Parathyroid adenoma (tissue), 2 donors: ENCODE data around the gene DNAJB5.

Source experiments
- H2AFZ ChIP-seq: fragments of 300-600 bp; sonication (generic); one replicate; pipeline ENCODE4 v1.7.0; 2017; ENCODE audit warnings: antibody characterized with exemption, mild to moderate bottlenecking
- H3K27ac ChIP-seq: fragments of 300-600 bp; sonication (generic); one replicate; pipeline ENCODE4 v1.7.0; 2017
- H3K27me3 ChIP-seq: fragments of 300-600 bp; sonication (generic); one replicate; pipeline ENCODE4 v1.7.0; 2017; ENCODE audit warnings: low read length; ENCODE audit not compliant: control insufficient read depth, insufficient read depth
- H3K36me3 ChIP-seq: fragments of 300-600 bp; sonication (generic); one replicate; pipeline ENCODE4 v1.7.0; 2017; ENCODE audit warnings: low read length; ENCODE audit not compliant: control insufficient read depth, insufficient read depth
- H3K4me1 ChIP-seq: fragments of 300-600 bp; sonication (generic); one replicate; pipeline ENCODE4 v1.7.0; 2017; ENCODE audit warnings: control low read depth
- H3K4me2 ChIP-seq: fragments of 300-600 bp; sonication (generic); one replicate; pipeline ENCODE4 v1.7.0; 2017; ENCODE audit warnings: low read length
- H3K4me3 ChIP-seq: fragments of 300-600 bp; sonication (generic); one replicate; pipeline ENCODE4 v1.7.0; 2017; ENCODE audit warnings: low read depth, low read length
- H3K79me2 ChIP-seq: fragments of 300-600 bp; sonication (generic); one replicate; pipeline ENCODE4 v1.7.0; 2017; ENCODE audit warnings: control low read depth
- H3K9ac ChIP-seq: fragments of 300-600 bp; sonication (generic); one replicate; pipeline ENCODE4 v1.7.0; 2017; ENCODE audit warnings: mild to moderate bottlenecking
- H3K9me3 ChIP-seq: fragments of 300-600 bp; sonication (generic); one replicate; pipeline ENCODE4 v1.7.0; 2017; ENCODE audit warnings: low read length; ENCODE audit not compliant: control insufficient read depth
- CTCF ChIP-seq: fragments of 300-600 bp; sonication (generic); IDR thresholded peaks from one replicate; pipeline ENCODE4 v1.7.0; 2017; ENCODE audit warnings: antibody characterized with exemption, mild to moderate bottlenecking
- donor health status: primary hyperparathyroidism.

The DNAJB5 gene

DNA sequence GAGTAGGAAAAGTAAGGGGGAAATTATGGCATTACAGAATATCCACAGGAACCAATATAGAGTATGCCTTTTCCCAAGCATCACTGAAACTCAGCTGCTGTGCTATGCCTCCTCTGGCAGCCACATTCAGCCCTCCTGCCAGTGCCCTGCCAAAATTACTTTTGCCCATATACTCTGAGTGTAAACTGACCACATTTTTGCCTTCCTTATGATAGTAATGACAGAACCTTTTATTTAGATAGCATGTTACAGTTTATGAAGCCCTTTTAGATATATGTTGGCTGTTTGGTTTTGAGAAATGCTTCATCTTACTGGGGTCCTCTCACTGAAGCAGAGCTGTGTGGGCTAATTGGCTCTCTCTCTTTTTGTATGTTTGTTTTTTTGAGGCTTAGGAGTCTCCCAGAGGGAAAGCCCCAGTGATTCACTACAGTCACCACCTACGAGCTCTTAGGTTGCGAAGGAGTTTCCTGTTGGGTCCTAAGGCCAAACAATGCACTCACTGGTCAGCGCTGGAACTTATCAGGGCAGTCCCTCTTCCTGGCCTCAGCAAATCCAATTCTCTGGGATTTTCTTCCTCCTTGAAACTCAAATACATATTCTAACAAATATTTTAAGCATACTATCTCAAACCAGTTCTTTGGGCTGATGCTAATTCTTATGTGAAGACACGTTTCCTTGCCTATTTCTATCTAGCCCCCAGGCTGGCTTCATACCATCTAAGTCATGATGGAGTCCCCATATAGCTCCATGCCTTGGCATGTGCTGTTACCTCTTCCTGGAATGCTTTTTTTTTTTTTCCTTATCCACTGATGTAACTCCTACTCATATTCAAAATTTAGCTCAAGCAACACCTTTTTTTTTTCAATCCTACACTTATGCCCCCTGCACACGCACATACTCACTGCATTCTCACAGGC is 27.7 kb upstream of the DNAJB5 start:
- no peaks in the 10 kb centered on the region for H3K4me1 ChIP-seq
- no peak overlapping the region for H3K4me3 ChIP-seq
- H3K27me3 ChIP-seq, result no peaks in the 10 kb centered on the region
- no peak for TF ChIP-seq CTCF
- H3K79me2 ChIP-seq, result no peaks in the 10 kb centered on the region
- H2AFZ ChIP-seq, result no peak overlapping the region
- no peaks in the 10 kb centered on the region for H3K36me3 ChIP-seq
- no peak overlapping the region for H3K27ac ChIP-seq
- no peaks in the 10 kb centered on the region for H3K9me3 ChIP-seq
- no peak overlapping the region for H3K9ac ChIP-seq
- no peak overlapping the region for H3K4me2 ChIP-seq

GRCh38 chr9:34962546-34962945 is 27.0 kb upstream of the DNAJB5 start:
- Histone ChIP-seq H3K9ac (no peak overlapping the region), H3K27me3 (no peaks in the 10 kb centered on the region), H3K9me3 (no peaks in the 10 kb centered on the region), H3K4me1 (no peaks in the 10 kb centered on the region), H3K79me2 (no peaks in the 10 kb centered on the region), H3K27ac (no peak overlapping the region), H2AFZ (no peak overlapping the region), H3K36me3 (no peaks in the 10 kb centered on the region), H3K4me3 (no peak overlapping the region), H3K4me2 (no peak overlapping the region)
- no peak for TF ChIP-seq CTCF

DNA sequence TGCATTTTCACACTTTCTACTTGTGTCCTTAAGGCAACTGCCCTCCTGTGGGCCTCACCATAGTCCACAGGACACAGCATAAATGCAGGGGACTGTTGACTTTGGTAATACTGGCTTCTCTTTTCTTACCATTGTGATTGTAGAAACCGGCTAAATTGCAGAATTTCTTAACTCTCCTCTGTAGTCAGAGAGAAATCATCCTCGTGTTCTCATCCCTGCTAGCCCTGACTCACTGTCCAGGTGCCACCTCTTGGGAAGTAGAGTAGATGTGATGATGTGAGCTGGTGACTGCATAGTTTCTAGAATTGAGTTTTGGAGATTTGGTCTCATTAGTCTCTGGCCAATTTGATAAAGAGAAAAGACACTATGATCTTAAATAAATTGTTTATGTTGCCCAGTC is 26.0 kb upstream of the DNAJB5 start:
- Histone ChIP-seq H3K27ac (no peak overlapping the region), H3K79me2 (no peaks in the 10 kb centered on the region), H2AFZ (no peak overlapping the region), H3K27me3 (no peaks in the 10 kb centered on the region), H3K4me1 (no peaks in the 10 kb centered on the region), H3K4me2 (no peak overlapping the region), H3K9ac (no peak overlapping the region), H3K9me3 (no peaks in the 10 kb centered on the region), H3K4me3 (no peak overlapping the region), H3K36me3 (no peaks in the 10 kb centered on the region)
- no peak for TF ChIP-seq CTCF

DNA sequence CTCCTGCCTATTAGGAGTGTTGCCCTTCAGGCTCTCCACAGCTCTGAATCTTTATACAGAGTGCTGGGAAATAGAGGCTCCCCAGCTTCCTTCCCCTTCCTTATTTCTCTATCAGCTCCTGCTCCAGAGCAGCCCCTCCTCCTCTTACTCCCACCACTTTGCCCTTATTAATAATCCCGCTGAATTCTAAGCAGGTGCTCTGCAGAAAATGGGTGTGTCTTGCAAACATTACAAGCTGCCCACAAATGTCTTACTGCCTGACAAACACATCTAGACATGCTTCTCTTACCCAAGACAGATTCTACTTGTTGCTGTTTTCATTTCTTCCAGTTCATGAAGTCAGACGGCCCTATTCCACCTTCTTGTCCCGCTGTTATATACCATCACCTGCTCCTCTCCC is 25.1 kb upstream of the DNAJB5 start:
- Histone ChIP-seq H3K4me1 (no peaks in the 10 kb centered on the region), H3K79me2 (no peaks in the 10 kb centered on the region), H3K9ac (no peak overlapping the region), H2AFZ (no peak overlapping the region), H3K4me3 (no peak overlapping the region), H3K9me3 (no peaks in the 10 kb centered on the region), H3K4me2 (no peak overlapping the region), H3K36me3 (no peaks in the 10 kb centered on the region), H3K27me3 (no peaks in the 10 kb centered on the region), H3K27ac (no peak overlapping the region)
- TF ChIP-seq CTCF, result no peak
